ENCODE measurements around the gene MIS18A.

The MIS18A gene

GRCh38 chr21:32249511-32250280 lies 29.2 kb downstream of the MIS18A start:
- DNase-seq, result no peak

GRCh38 chr21:32248571-32249461 lies 30.0 kb downstream of the MIS18A start:
- DNase-seq, result no peak

- no peak for DNase-seq
These were observed 32.2 kb downstream of the MIS18A start for GRCh38 chr21:32246571-32247140.

- DNase-seq, result no peak
These were observed 32.9 kb downstream of the MIS18A start for GRCh38 chr21:32245971-32246370.

GRCh38 chr21:32240851-32241687 lies 37.8 kb downstream of the MIS18A start:
- DNase-seq, result no peak

- DNase-seq, result no peak
These were observed 39.3 kb downstream of the MIS18A start for GRCh38 chr21:32239551-32239950.

GRCh38 chr21:32238063-32238462 lies 40.8 kb downstream of the MIS18A start:
- DNase-seq, result no peak

GRCh38 chr21:32237021-32237420 lies 41.8 kb downstream of the MIS18A start:
- no peak for DNase-seq

GRCh38 chr21:32233722-32234301 lies 45.0 kb downstream of the MIS18A start:
- no peak for DNase-seq

GRCh38 chr21:32233055-32233546 lies 45.7 kb downstream of the MIS18A start:
- no peak for DNase-seq

- no peak for DNase-seq
These were observed 52.4 kb downstream of the MIS18A start for GRCh38 chr21:32226444-32226843.

Data from NCI-H187 treated with DMSO at 0.1 percent for 48 hours (cell line).